Ovary (tissue), 9 donors: ENCODE measurements around the gene MYO1B. TPM values are rescaled to one million over a fixed set of nuclear protein-coding genes. Genes with fewer than 3 reads are reported as not detected.

Experiments used
- DNase-seq, 5 donors: peaks; one replicate each; pipeline ENCODE4 v3.0.0-alpha.2; 2019 to 2020
- H3K27ac ChIP-seq, 2 donors: fragments of 200-600 bp; one replicate each; pipeline versions ENCODE4 v1.5.1 to v1.8.0; 2019 to 2022
- H3K27me3 ChIP-seq: fragments of 200-600 bp; one replicate; pipeline ENCODE4 v1.8.0; 2022
- H3K36me3 ChIP-seq: fragments of 200-600 bp; sonication (generic); one replicate; pipeline ENCODE4 v1.5.1; 2019
- H3K4me1 ChIP-seq: one replicate; pipeline ENCODE4 v1.8.1; 2013; ENCODE audit warnings: mild to moderate bottlenecking, moderate library complexity; ENCODE audit not compliant: insufficient read depth
- H3K4me3 ChIP-seq: fragments of 200-600 bp; sonication (generic); one replicate; pipeline ENCODE4 v1.5.1; 2017
- H3K9me3 ChIP-seq, 2 donors: fragments of 200-600 bp in 1 of 2; sonication (generic) in 1 of 2; one replicate each; pipeline versions ENCODE4 v1.5.1 to v1.8.1; 2013 to 2019; ENCODE audit warnings: mild to moderate bottlenecking in 1 of 2, moderate library complexity in 1 of 2
- CTCF ChIP-seq, 3 donors: fragments of 450-650 bp in 2 of 3; fragments of 200-600 bp in 1 of 3; IDR thresholded peaks; one replicate each; pipeline versions ENCODE4 v1.5.1 to v1.8.0; 2016 to 2022; ENCODE audit warnings: antibody characterized with exemption in 3 of 3, mild to moderate bottlenecking in 1 of 3
- EP300 ChIP-seq: sonication (generic); formaldehyde crosslinking; IDR thresholded peaks from one replicate; pipeline ENCODE4 v1.6.1; 2017; ENCODE audit warnings: antibody characterized with exemption
- POLR2A ChIP-seq: fragments of 450-650 bp; IDR thresholded peaks from one replicate; pipeline ENCODE4 v1.6.1; 2017; ENCODE audit warnings: antibody characterized with exemption, mild to moderate bottlenecking, moderate library complexity
- WGBS, 3 donors: extraction: QIAGEN DNeasy Blood & Tissue Kit in 1 of 3; methylation state at CpG; one replicate each; pipeline versions ENCODE4 v1.1.5 to v1.1.7; 2013 to 2017; 5-methylcytosine and 5-hydroxymethylcytosine counted together
- intact Hi-C, 4 donors: fragments of 100-400 bp; cut with DNase I; formaldehyde crosslinking; loops; one replicate each; pipeline versions ENCODE4 v1.11.0 to v1.15.1; 2022 to 2023
- polyA plus RNA-seq, 2 donors: library from polyadenylated mRNA; stranded (reverse); fragments of 200-250 nt in 1 of 2; fragments of 350-450 nt in 1 of 2; fragmentation: Illumina TruSeq in 1 of 2; extraction: RNeasy Lipid Tissue Mini Kit (QIAGEN cat#74804) in 1 of 2; gene quantifications; one replicate each; pipeline ENCODE4 v1.2.3, GENCODE V29; 2013 to 2014
- total RNA-seq, 7 donors: library from RNA; depleted of rRNA in 2 of 7; stranded (reverse); fragments of >200 nt in 2 of 7; fragmentation: NEBNext Ultra II Directional in 3 of 7; extraction: Animal tissue kit (Norgen Biotek cat#: 25700) in 3 of 7; gene quantifications; one replicate each; pipeline versions ENCODE4 v1.1.0 to v1.2.4, GENCODE V29; 2016 to 2023
- donor health status: DM: no; HTN: no; CAD: no; lungs with moderate emphysema.
- donor health status: DM: no; HTN: no; CAD: no.
- donor health status: Bipolar disorder and iron deficiency.
- donor health status: DM: yes; HTN: yes; CAD: no.
- donor health status: DM: no; HTN: no; CAD: no.
- donor health status: DM: yes; HTN: yes; CAD: no.

Gene MYO1B
- total and polyA plus RNA-seq, 9 donors = 15.8 to 34.7 (median 27.3) TPM

- intact Hi-C loops = no loop called here
- no peak overlapping the region for H3K27ac ChIP-seq
- no peaks in the 10 kb centered on the region for H3K36me3 ChIP-seq
- H3K27me3 ChIP-seq = no peaks in the 10 kb centered on the region
- no peaks in the 10 kb centered on the region for H3K4me1 ChIP-seq
- WGBS, 3 donors = 95 to 98% (median 95%) methylated on average over 4 of the region's 4 CpGs
- H3K4me3 ChIP-seq = no peak overlapping the region
- no peak for DNase-seq
- no peaks in the 10 kb centered on the region for H3K9me3 ChIP-seq
- TF ChIP-seq EP300 (no peak), CTCF (IDR thresholded peaks at IDR 0.05) (no peak), POLR2A (no peak)
Observed at GRCh38 chr2:191311156-191311555, 66.0 kb downstream of the MYO1B start.

GRCh38 chr2:191311627-191312026 lies 66.4 kb downstream of the MYO1B start:
- intact Hi-C loops = no loop called here
- Histone ChIP-seq H3K27me3 (no peaks in the 10 kb centered on the region), H3K36me3 (no peaks in the 10 kb centered on the region), H3K9me3 (no peaks in the 10 kb centered on the region), H3K4me1 (no peaks in the 10 kb centered on the region), H3K27ac (no peak overlapping the region), H3K4me3 (no peak overlapping the region)
- no peak for DNase-seq
- WGBS, 3 donors = 90 to 98% (median 92%) methylated on average over 1 of the region's 1 CpG
- TF ChIP-seq EP300 (no peak), POLR2A (no peak), CTCF (IDR thresholded peaks at IDR 0.05) (no peak)

- H3K4me1 ChIP-seq = no peaks in the 10 kb centered on the region
- no peak for TF ChIP-seq EP300
- TF ChIP-seq POLR2A = no peak
- no peak for TF ChIP-seq CTCF (IDR thresholded peaks at IDR 0.05)
- H3K27ac ChIP-seq = no peak overlapping the region
- intact Hi-C loops = no loop called here
- H3K4me3 ChIP-seq = no peak overlapping the region
- H3K36me3 ChIP-seq = no peaks in the 10 kb centered on the region
- no peaks in the 10 kb centered on the region for H3K9me3 ChIP-seq
- WGBS, 3 donors = 95 to 100% (median 97%) methylated on average over 3 of the region's 3 CpGs
- H3K27me3 ChIP-seq = no peaks in the 10 kb centered on the region
- no peak for DNase-seq
Observed at GRCh38 chr2:191312163-191312562, 67.0 kb downstream of the MYO1B start.

- Histone ChIP-seq H3K4me3 (no peak overlapping the region), H3K27ac (no peak overlapping the region), H3K4me1 (no peaks in the 10 kb centered on the region), H3K9me3 (no peaks in the 10 kb centered on the region), H3K36me3 (no peaks in the 10 kb centered on the region), H3K27me3 (no peaks in the 10 kb centered on the region)
- TF ChIP-seq CTCF (IDR thresholded peaks at IDR 0.05) (no peak), EP300 (no peak), POLR2A (no peak)
- 78 to 96% (median 90%) methylated on average over 1 of the region's 1 CpG for WGBS, 3 donors
- DNase-seq = no peak
- intact Hi-C loops = no loop called here
Observed at GRCh38 chr2:191312662-191313061, 67.5 kb downstream of the MYO1B start.
